T-helper 2 cell (primary cell): ENCODE data around the gene WWC1.
"Not testable (repeated sequence)": the region's sequence is repeated elsewhere in the genome, so short reads cannot be mapped to it uniquely, and the experiment has no call there.

Source experiments
- DNase-seq, 5 experiments: peaks; one replicate each; pipeline versions ENCODE4 v3.0.0 to v3.0.0-alpha.2; 2012 to 2022

The WWC1 gene

GRCh38 chr5:168286863-168287262, 4.6 kb upstream of the WWC1 start:
- not testable (repeated sequence) for DNase-seq

GRCh38 chr5:168287362-168287761, 4.1 kb upstream of the WWC1 start:
- DNase-seq = no peak

GRCh38 chr5:168288349-168289245, 2.8 kb upstream of the WWC1 start:
- no peak for DNase-seq

- DNase-seq = no peak
These were observed 523 bp upstream of the WWC1 start for GRCh38 chr5:168290902-168291341.

GRCh38 chr5:168291964-168292785, 730 bp downstream of the WWC1 start:
- no peak for DNase-seq

- DNase-seq = no peak
These were observed 1.6 kb downstream of the WWC1 start for GRCh38 chr5:168292786-168293696.

- no peak for DNase-seq
These were observed 4.2 kb downstream of the WWC1 start for GRCh38 chr5:168295574-168296201.

GRCh38 chr5:168296682-168297081, 5.2 kb downstream of the WWC1 start:
- no peak for DNase-seq

GRCh38 chr5:168298949-168299348, 7.5 kb downstream of the WWC1 start:
- no peak for DNase-seq

- no peak for DNase-seq
These were observed 7.9 kb downstream of the WWC1 start for GRCh38 chr5:168299372-168299771.

- no peak for DNase-seq
These were observed 9.1 kb downstream of the WWC1 start for GRCh38 chr5:168300326-168301182.

- no peak for DNase-seq
These were observed 10.3 kb downstream of the WWC1 start for GRCh38 chr5:168301593-168302390.

- no peak for DNase-seq
These were observed 11.3 kb downstream of the WWC1 start for GRCh38 chr5:168302785-168303184.

GRCh38 chr5:168303393-168304025, 12.1 kb downstream of the WWC1 start:
- DNase-seq = no peak

GRCh38 chr5:168304349-168304748, 12.9 kb downstream of the WWC1 start:
- no peak for DNase-seq

- DNase-seq = no peak
These were observed 13.8 kb downstream of the WWC1 start for GRCh38 chr5:168305281-168305680.

GRCh38 chr5:168307022-168307421, 15.6 kb downstream of the WWC1 start:
- DNase-seq = no peak

- no peak for DNase-seq
These were observed 16.6 kb downstream of the WWC1 start for GRCh38 chr5:168307925-168308584.

- no peak for DNase-seq
These were observed 17.6 kb downstream of the WWC1 start for GRCh38 chr5:168308976-168309598.
